GM21619 (cell line): ENCODE results near the gene CTNNA3.

Experiments
- ATAC-seq: cut with Tn5 transposase; IDR thresholded peaks from one replicate; pipeline ENCODE4 v1.9.1; 2021; ENCODE audit not compliant: unreplicated experiment

Gene CTNNA3

GRCh38 chr10:67666416-67667034, 29.5 kb downstream of the CTNNA3 start:
- no peak for ATAC-seq

DNA sequence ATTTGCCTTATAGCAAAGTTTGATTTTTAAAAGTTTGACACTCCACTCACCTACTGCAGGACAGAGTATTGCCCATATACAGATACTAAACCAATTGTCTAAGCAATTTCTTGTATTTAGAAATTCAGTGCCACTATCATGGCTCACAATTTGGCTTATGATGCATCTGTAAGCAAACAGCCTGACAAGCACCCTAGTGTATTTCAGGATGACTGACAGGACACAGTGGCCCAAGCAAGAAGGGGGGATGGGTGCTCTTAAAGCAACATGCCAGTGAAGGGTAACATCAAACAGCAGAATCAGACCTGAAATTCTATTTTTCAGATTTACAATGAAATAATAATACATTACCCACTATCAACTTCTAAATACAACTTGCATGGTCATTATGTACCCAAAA, 30.5 kb downstream of the CTNNA3 start:
- no peak for ATAC-seq

DNA sequence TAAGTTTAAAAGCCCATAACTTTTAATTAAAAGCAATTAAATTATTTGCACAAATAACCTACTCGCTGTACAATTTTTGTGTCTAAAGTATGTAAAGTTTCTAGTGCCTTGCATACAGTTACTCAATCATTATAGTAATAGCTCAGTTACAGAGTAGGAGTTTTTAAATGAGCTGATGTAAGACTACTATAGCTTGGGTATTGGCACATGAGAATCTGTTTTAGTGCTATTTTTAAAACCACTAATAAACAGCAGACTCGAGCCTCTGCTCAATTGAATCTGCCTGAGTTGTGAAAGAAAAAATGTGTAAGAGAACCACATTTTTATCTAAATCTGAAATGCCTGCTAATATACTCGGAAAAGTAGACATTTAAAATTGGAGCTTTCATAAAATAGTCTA, 31.1 kb downstream of the CTNNA3 start:
- no peak for ATAC-seq

DNA sequence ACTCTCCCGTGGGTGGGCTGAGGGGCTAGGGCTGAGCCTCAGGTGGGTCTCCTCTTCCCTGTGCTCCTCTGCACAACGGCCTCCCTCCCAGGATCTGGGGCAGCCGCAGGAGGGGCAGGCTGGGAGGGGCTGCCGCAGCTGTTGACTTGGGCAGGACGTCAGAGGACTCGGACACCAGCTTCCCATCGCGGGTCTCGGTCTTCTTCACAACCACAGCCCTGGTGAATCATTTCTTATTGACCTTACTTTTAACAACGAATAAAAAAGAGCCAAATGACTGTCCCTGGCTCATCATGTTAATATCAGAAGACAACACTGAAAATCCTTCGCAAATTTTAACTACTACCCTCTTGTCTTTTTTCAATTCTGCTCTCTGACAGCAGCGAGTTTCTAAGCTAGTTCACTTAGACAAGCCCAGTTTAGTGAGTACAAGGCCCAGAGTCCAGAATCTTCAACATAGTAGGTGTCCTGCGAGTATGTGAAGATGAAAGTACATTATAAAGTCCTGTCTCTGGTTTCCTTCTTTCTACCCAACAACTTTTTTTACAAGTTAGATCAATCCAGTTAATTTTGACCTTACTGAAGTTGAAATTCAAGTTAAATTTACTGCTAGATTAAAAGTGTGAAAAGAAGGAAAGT, 32.4 kb downstream of the CTNNA3 start:
- no peak for ATAC-seq

DNA sequence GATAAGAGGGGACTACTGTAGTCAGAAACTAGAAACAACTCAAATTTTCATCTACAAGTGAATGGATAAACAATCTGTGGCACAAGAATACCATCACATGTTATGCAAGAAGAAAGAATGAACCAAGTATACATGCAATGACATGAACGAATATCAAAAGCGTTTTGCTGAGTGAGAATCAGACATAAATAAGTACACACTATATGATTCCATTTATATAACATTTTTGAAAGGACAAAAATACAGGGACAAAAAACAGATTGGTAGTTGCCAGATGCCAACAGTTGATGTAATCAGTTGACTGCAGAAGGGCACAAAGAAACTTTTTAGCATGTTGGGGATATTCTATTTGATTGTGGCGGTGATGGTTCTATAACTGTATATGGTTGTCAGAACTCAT, 33.6 kb downstream of the CTNNA3 start:
- no peak for ATAC-seq

DNA sequence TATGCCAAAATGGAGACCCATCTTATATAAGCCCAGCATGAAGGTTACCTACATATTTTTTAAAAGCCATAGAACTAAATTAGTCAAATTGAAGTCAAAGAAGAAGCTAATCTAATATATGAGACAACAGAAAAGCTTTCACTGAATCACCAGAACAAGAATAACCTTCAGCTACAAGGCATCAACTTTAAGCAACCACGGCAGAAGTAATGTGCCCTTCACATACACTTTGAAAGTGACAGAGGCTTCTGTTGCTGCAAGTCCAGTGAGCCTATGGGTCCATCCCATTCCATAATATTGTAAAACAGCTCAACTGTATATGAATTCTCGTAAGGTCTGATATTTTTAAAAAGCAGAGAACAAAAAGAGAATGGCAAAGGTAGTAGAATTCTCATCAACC, 36.5 kb downstream of the CTNNA3 start:
- no peak for ATAC-seq

DNA sequence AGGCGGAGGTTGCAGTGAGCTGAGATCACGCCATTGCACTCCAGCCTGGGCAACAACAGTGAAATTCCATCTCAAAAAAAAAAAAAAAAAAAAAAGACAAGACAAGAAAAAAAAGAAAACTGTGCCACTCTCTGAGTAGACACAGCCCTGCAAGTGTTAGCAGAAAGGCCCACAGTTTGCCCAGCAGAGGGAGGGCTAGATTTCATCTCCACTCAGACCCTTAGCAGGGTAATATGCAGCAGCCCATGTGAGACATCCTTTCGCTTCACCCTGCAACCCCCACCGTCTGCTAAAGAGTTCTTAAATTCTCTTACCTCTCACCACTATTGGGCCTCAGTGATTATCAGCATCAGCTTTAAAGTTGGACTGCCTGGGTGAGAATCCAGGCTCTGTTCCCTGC, 38.2 kb downstream of the CTNNA3 start:
- no peak for ATAC-seq

GRCh38 chr10:67650558-67650957, 45.4 kb downstream of the CTNNA3 start:
- ATAC-seq: no peak

- no peak for ATAC-seq
Observed at GRCh38 chr10:67648613-67649229, 47.3 kb downstream of the CTNNA3 start.

- no peak for ATAC-seq
Observed at GRCh38 chr10:67630904-67631303, 65.1 kb downstream of the CTNNA3 start.

DNA sequence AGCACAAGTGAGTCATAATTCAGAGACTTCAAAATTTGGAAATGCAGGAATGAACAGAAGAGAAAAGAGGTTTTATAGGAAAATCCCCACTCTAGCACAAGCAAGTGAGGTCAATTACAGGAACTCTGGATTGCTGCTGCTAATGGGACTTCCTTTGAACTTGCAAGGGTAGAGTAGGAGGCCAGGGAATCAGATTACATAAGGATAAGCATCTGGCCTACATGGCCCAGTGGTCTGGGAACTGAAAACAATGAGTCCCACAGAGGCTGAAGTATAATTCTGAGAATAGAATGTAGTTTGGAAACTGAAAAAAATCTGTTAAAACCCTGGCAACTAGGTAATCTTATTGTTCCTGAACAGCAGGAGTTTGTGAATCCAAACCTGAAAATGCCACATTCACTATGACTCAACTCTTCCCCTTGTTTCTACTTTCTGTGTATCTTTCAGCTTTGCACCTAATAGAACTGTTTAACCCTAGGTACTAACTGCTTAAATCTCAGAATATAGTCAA, 66.5 kb downstream of the CTNNA3 start:
- ATAC-seq: no peak

DNA sequence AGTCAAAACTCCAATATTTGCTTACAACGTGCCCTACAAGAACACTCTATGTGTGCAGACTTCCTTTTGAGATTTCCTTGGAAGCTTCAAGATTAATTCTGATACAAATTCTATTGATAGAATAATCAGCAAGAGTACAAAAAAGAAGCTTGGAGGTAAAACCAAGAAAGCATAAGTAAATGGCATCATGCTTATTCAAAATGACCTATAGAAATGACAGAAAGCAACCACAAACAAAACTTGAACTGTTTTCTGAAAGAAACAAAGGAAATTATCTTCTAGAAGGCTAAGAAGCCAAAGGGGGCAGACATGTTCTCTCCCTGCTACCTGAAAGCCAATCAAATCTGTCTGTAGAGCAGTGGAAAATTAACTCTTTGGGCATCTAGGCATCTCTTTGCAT, 73.0 kb downstream of the CTNNA3 start:
- ATAC-seq: no peak

DNA sequence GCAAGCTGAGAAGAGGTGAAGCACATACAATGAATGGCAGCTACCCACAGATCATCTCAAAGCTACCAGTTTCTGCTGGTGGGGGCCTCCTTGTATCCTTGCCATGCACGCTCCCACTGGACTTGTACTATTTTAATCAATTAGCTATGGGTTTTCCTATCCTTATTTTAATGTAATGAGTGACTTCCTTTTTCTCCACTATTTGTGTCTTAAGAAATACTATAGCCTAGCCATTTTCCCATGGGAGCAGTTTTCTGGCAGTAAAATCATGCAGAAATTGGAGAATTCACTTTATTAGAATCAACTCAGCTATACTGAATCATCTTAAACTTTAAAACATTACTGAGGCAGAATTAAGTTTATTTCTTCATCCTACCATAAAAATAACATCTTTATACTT, 73.5 kb downstream of the CTNNA3 start:
- ATAC-seq: no peak

DNA sequence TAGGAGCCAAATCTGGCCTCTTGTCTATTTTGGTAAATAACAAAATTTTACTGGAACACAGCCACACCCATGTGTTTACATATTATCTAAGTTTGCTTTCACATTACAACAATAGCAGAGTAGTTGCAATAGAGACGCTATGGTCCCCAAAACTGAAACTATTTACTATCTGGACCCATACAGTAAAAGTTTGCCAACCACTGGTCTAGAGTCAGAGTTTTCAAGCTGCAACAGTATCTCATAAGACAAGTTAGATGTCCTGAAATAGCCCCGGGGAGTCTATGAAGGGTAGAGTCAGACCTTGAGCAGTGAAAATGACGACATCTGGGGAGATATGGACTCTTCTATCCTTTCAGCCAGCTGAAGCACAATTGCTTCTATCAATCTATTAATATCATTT, 74.2 kb downstream of the CTNNA3 start:
- ATAC-seq: no peak

GRCh38 chr10:67618116-67618515, 77.9 kb downstream of the CTNNA3 start:
- no peak for ATAC-seq

DNA sequence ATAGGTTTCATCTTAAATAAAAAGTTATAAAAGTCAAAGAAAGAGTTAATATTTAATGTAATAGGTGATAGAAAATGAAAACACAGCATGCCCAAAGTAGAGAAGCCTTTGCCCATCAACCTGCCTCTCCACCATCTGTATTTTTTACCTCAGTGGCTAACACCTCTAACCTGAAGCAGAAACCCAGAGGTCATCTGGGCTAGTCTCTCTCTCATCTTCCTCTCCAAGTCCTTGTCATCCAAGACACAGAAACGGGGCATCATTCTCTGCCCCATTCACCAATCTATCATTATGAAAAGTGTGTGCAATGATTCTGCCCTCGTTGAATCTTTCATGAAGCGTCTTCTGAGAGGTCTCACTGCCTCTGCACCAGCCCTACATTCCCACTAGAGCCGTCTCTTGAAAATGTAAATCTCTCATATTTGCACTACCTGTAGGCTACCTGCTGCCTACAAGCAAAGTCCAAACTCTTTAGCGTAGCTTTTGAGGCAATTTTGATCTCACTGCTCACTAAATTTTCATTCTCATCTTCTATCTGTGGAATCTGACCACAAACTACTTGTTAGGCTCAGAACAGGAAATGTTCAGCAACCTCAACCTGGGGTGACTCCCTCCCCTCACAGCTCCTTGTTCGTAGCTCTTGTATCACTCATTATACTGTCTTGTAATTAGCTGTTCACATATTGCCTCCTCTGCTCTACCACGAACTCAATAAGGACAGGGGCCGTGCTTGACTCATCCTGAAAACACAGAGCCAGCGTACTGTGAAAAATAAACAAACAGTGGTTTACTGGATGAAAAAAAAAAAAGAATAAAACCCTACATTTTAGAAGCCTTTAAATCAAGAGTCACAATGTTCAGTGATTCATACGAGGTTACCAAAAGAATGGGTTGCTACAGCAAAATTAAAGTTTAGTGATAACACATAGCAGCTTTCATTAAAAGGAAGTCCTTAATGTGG, 83.1 kb downstream of the CTNNA3 start:
- ATAC-seq: peak; percentile 96

DNA sequence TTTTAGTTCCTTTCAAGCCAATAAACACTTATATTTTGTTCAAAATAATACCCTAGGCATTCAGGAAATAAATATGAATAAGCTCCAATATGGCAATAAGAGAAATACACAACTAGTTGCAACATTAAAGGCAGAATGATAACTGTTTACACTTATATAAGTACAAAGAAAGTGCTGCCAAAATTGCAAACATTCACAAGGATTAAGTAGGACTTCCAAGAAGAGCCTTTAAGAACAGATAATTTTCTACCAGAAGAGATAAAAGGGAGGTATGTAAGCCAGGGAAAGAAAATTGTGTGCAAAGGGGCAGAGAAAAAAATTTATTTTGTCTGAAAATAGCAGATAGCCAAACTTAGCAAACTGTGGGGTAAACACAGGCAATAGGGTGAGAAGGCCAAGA, 83.8 kb downstream of the CTNNA3 start:
- ATAC-seq: no peak

- ATAC-seq: no peak
Observed at GRCh38 chr10:67609996-67610793, 85.8 kb downstream of the CTNNA3 start.

GRCh38 chr10:67608001-67608400, 88.0 kb downstream of the CTNNA3 start:
- ATAC-seq: no peak

DNA sequence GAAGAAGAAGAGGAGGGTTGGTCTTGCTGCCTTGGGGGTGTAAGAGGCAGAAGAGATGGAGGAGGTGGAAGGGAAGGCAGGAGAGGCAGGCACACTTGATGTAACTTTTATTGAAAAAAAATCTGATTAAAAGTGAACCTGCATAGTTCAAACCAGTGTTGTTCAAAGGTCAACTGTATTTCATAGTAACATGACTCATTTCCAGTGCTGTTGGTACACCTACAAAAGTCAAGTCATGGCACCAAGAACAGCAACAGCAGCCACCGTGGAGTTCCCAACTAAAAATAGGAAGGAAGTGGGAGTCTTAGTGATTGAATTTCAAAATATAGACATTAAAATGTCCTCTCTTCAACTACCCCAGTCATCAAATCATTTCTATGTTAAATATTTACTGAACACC, 88.5 kb downstream of the CTNNA3 start:
- no peak for ATAC-seq

DNA sequence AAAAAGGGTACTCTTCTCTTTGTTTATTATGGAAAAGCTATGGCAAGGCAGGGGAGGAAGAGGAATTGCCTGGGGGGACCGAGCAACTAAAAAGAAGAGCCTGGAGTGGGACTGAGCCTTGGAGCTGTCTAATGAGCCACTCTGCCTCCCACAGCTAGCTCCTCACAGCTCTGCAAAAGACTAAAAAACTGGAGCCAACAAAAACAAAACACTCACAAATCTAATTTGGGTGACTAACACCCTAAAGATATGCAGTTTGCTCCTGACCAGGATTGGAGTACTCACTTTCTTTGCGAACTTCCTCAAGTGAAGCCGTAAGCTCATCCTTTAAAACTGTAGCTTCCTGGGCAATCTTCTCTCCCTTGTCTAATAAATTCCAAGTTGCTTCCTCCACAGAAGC, 89.4 kb downstream of the CTNNA3 start:
- ATAC-seq: no peak
